Epithelial cell of prostate (primary cell): ENCODE measurements around the gene ACOX1.

Experiments used
- DNase-seq: peaks from one replicate; pipeline ENCODE4 v3.0.0-alpha.2; 2011; ENCODE audit warnings: low read depth, low spot score
- H3K27ac ChIP-seq: fragments of 450-650 bp; 2 replicates; pipeline ENCODE4 v1.5.1; 2017; ENCODE audit warnings: mild to moderate bottlenecking

Gene ACOX1

GRCh38 chr17:75941442-75941819 lies 37.5 kb downstream of the ACOX1 start:
- H3K27ac ChIP-seq, result no peak overlapping the region

GRCh38 chr17:75940727-75941441 lies 38.1 kb downstream of the ACOX1 start, which contains the start of gene FBF1:
FBF1 (minus strand) TSS chr17:75941042; CDS start chr17:75938149, 2,893 bp downstream.
- no peak within 1 kb of the TSS for H3K27ac ChIP-seq
- peak; percentile 60 for DNase-seq

More at GRCh38 chr17:75941442-75941819, 37.5 kb downstream of the ACOX1 start:
- no peak for DNase-seq

- no peak for DNase-seq
- H3K27ac ChIP-seq, result no peak overlapping the region
These were observed 41.3 kb downstream of the ACOX1 start for GRCh38 chr17:75937652-75938051.

GRCh38 chr17:75933808-75934207 lies 45.2 kb downstream of the ACOX1 start:
- no peak overlapping the region for H3K27ac ChIP-seq
- DNase-seq, result no peak

GRCh38 chr17:75932852-75933251 lies 46.1 kb downstream of the ACOX1 start:
- DNase-seq, result no peak
- no peak overlapping the region for H3K27ac ChIP-seq

- no peak overlapping the region for H3K27ac ChIP-seq
- no peak for DNase-seq
These were observed 47.9 kb downstream of the ACOX1 start for GRCh38 chr17:75931062-75931461.

- H3K27ac ChIP-seq, result peak overlapping the region; percentile 63
- peak; percentile 48 for DNase-seq
These were observed 51.6 kb downstream of the ACOX1 start for GRCh38 chr17:75927286-75927922.

GRCh38 chr17:75926456-75926855 lies 52.5 kb downstream of the ACOX1 start:
- no peak for DNase-seq
- peak overlapping the region; percentile 63 for H3K27ac ChIP-seq

GRCh38 chr17:75925912-75926311 lies 53.1 kb downstream of the ACOX1 start:
- H3K27ac ChIP-seq, result no peak overlapping the region
- no peak for DNase-seq

GRCh38 chr17:75925103-75925502 lies 53.9 kb downstream of the ACOX1 start:
- DNase-seq, result no peak
- no peak overlapping the region for H3K27ac ChIP-seq

- H3K27ac ChIP-seq, result no peak overlapping the region
- no peak for DNase-seq
These were observed 55.7 kb downstream of the ACOX1 start for GRCh38 chr17:75922963-75923874.

- H3K27ac ChIP-seq, result no peak overlapping the region
- DNase-seq, result no peak
These were observed 56.6 kb downstream of the ACOX1 start for GRCh38 chr17:75922173-75922961.

GRCh38 chr17:75921596-75921995 lies 57.4 kb downstream of the ACOX1 start:
- no peak overlapping the region for H3K27ac ChIP-seq
- no peak for DNase-seq

- no peak for DNase-seq
- H3K27ac ChIP-seq, result no peak overlapping the region
These were observed 58.9 kb downstream of the ACOX1 start for GRCh38 chr17:75920045-75920560.

GRCh38 chr17:75919611-75920010 lies 59.4 kb downstream of the ACOX1 start:
- no peak for DNase-seq

GRCh38 chr17:75917917-75918445 lies 61.0 kb downstream of the ACOX1 start:
- H3K27ac ChIP-seq, result no peak overlapping the region
- no peak for DNase-seq

More at GRCh38 chr17:75919611-75920010, 59.4 kb downstream of the ACOX1 start:
- no peak overlapping the region for H3K27ac ChIP-seq

GRCh38 chr17:75917141-75917916 lies 61.6 kb downstream of the ACOX1 start:
- no peak for DNase-seq
- H3K27ac ChIP-seq, result no peak overlapping the region

- H3K27ac ChIP-seq, result no peak overlapping the region
- no peak for DNase-seq
These were observed 63.7 kb downstream of the ACOX1 start for GRCh38 chr17:75915268-75915667.
